ENCODE results near the gene SLC18A2. TPM values are rescaled to one million over a fixed set of nuclear protein-coding genes. Genes with fewer than 3 reads are reported as not detected.
"Not testable (repeated sequence)": the region's sequence is repeated elsewhere in the genome, so short reads cannot be mapped to it uniquely, and the experiment has no call there.

Gene SLC18A2
- total RNA-seq, 2 experiments from 2014 or later = 0.14 to 0.21 TPM

DNA sequence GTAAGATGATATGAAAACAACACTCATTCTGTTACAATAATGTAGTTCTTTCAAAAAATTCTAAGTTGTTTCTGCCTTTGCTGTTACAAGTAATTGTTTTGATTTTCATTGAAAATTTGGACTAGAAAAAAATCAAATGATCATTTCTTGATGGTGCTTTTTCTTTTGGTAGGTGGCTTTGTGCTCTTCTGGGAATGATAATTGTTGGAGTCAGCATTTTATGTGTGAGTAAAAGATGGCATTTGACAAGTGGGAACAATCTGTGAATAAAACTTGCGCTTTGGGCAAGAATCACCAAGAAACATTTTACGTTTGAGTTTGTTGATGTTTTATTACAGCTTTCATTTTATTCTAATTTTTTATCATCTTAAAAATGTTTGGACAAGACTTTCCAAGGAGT is 25.9 kb downstream of the SLC18A2 start:
- Mint-ChIP-seq H3K36me3 (ENCODE audit: low read depth) (no peaks in the 10 kb centered on the region), H3K27me3 (no peaks in the 10 kb centered on the region), H3K27ac (no peak overlapping the region), H3K4me1 (no peaks in the 10 kb centered on the region), H3K9me3 (ENCODE audit: low read depth) (no peaks in the 10 kb centered on the region), H3K4me3 (no peak overlapping the region)
- ChIA-PET POLR2A (no interaction called here), CTCF (no interaction called here)
- intact Hi-C loops (cut with DNase I, micrococcal nuclease) = no loop called here
- DNase-seq = no peak
- ATAC-seq = no peak

DNA sequence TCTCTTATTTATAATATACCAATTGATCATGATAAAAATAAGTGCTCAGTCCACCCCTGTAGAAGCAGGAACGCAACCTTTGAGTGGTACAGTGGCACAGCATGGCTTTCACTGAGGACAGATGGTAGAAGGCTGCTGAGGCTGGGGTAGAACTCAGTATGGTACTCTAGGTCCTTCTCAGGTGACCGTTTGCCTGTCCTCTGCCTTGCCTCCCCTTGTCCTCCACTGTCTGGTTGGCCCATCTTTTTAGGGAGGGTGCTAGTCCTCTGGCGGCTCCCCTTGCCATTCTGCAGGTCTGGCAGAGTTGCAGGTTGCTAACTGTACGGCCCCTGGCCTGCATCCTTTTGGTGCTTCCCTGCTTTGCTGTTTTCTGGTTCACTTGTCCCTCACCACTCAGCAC is 27.3 kb downstream of the SLC18A2 start:
- CTCF ChIA-PET = interaction anchor here (0.9 kb wide), 1 partner anchor 9 kb away, joined by 4 read pairs; no protein-coding TSS in a partner anchor
- Mint-ChIP-seq H3K9me3 (ENCODE audit: low read depth) (no peaks in the 10 kb centered on the region), H3K4me3 (no peak overlapping the region), H3K27ac (no peak overlapping the region), H3K27me3 (no peaks in the 10 kb centered on the region), H3K4me1 (no peaks in the 10 kb centered on the region), H3K36me3 (ENCODE audit: low read depth) (no peaks in the 10 kb centered on the region)
- intact Hi-C loops (cut with DNase I, micrococcal nuclease) = no loop called here
- DNase-seq (no peak), ATAC-seq (no peak)
- POLR2A ChIA-PET = no interaction called here

DNA sequence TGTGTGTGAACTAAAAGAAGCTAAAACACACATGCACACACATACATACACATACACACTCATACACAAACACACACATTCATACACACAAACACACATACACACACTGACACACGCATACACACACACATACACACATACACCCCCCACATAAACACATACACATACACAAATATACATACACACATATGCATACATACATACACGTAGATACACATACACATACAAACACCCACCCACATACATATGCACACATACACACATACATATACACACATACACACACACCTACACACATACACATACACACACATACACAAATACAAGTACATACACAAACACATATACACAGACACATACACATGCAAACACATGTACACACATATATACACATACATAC is 28.0 kb downstream of the SLC18A2 start:
- Mint-ChIP-seq H3K4me3 (no peak overlapping the region), H3K9me3 (ENCODE audit: low read depth) (no peaks in the 10 kb centered on the region), H3K27me3 (no peaks in the 10 kb centered on the region), H3K36me3 (ENCODE audit: low read depth) (no peaks in the 10 kb centered on the region), H3K27ac (no peak overlapping the region), H3K4me1 (no peaks in the 10 kb centered on the region)
- ChIA-PET POLR2A (no interaction called here), CTCF (no interaction called here)
- DNase-seq (no peak), ATAC-seq (no peak)
- intact Hi-C loops (cut with DNase I, micrococcal nuclease) = no loop called here

DNA sequence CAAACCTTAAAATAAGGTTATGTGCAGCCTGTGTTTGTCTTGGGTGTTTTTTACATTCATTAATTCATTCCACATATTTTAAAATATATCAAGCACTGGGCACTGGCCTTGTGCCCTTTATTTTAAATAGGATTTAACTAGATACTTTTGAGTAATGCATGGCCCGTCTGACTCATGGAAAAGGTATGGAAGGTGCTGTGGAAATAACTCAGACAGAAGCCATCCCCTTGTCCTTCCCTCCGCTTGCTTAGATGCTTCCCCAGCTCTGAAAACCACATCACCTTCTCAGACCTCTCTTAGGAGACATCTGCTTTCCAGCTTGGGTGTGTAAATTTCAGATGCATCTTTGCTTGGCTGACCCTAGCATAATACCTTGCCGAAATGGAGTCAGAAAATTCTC is 30.5 kb downstream of the SLC18A2 start:
- H3K27ac Mint-ChIP-seq = no peak overlapping the region
- H3K27me3 Mint-ChIP-seq = no peaks in the 10 kb centered on the region
- no peak overlapping the region for H3K4me3 Mint-ChIP-seq
- ATAC-seq (no peak), DNase-seq (no peak)
- intact Hi-C loops (cut with DNase I, micrococcal nuclease) = no loop called here
- POLR2A ChIA-PET = no interaction called here
- CTCF ChIA-PET = no interaction called here
- no peaks in the 10 kb centered on the region for H3K36me3 Mint-ChIP-seq (ENCODE audit: low read depth)
- no peaks in the 10 kb centered on the region for H3K9me3 Mint-ChIP-seq (ENCODE audit: low read depth)
- no peaks in the 10 kb centered on the region for H3K4me1 Mint-ChIP-seq

DNA sequence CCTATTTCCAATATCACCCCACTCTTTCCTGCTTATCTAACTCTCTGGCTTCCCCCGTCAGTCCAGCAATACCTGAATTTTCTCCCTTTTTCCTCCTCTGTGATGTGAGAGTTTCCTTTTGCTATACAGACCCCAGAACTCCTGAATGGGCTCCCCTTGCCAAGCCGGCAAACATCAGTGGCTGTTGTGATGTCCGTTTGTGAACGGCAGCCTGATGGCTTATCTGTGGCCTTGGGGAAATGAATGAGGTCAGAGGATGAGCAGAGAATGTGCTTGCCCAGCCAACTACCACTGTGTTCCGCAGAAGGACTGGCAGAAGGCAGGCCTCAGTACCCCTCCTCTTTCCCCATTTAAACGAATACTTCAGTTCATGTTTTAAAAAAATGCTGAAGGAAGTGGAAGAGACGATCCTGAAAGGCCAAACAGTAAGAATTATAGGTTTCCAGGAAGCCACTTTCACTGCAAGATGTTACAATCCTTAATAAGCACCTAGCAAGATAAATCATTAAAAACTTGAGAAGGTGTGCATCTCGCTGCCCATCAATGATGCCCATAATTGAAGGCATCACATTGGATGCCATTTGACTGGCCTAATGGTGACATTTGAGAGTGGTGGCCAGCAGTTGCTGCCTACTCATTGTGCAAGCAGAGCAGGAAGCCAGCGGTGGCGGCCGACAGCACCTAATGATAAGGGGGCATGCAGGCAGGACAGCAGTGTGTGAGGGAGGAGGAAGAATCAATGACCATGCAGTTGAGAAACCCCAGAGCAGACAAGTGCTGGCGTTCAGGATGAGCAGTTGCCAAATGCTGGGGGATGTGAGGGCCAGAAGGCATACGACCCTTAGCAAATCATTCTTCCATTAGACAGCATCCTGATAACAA is 31.5 kb downstream of the SLC18A2 start:
- CTCF ChIA-PET = no interaction called here
- POLR2A ChIA-PET = no interaction called here
- H3K36me3 Mint-ChIP-seq (ENCODE audit: low read depth) = peaks cover 2% of the 10 kb centered on the region
- no peaks in the 10 kb centered on the region for H3K9me3 Mint-ChIP-seq (ENCODE audit: low read depth)
- no peak overlapping the region for H3K27ac Mint-ChIP-seq
- no peaks in the 10 kb centered on the region for H3K27me3 Mint-ChIP-seq
- no peak for DNase-seq
- ATAC-seq = no peak
- intact Hi-C loops (cut with DNase I, micrococcal nuclease) = no loop called here
- no peaks in the 10 kb centered on the region for H3K4me1 Mint-ChIP-seq
- H3K4me3 Mint-ChIP-seq = no peak overlapping the region

DNA sequence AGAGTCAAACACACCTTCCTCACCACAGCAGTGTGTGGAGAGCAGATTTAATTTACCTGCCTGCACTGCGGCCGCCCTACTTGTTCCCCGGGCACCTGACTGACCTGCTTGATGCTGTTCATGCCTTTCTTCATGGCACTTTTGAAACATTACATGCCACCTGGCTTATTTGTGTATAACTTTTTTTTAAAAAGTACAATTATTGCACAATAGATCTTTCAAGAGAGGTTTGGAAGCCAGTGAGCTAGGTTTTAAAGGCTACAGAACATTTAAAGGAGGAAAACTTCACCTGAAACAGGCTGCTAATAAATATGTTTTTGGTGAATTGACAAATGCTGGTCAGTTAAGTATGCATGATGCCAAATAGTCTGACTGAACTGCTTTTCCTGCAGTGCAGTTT is 33.1 kb downstream of the SLC18A2 start:
- no peak overlapping the region for H3K4me3 Mint-ChIP-seq
- ChIA-PET POLR2A (no interaction called here), CTCF (no interaction called here)
- intact Hi-C loops (cut with DNase I, micrococcal nuclease) = no loop called here
- no peaks in the 10 kb centered on the region for H3K4me1 Mint-ChIP-seq
- H3K36me3 Mint-ChIP-seq (ENCODE audit: low read depth) = peaks cover 2% of the 10 kb centered on the region
- H3K9me3 Mint-ChIP-seq (ENCODE audit: low read depth) = no peaks in the 10 kb centered on the region
- no peak for DNase-seq
- no peaks in the 10 kb centered on the region for H3K27me3 Mint-ChIP-seq
- no peak overlapping the region for H3K27ac Mint-ChIP-seq
- ATAC-seq = no peak

DNA sequence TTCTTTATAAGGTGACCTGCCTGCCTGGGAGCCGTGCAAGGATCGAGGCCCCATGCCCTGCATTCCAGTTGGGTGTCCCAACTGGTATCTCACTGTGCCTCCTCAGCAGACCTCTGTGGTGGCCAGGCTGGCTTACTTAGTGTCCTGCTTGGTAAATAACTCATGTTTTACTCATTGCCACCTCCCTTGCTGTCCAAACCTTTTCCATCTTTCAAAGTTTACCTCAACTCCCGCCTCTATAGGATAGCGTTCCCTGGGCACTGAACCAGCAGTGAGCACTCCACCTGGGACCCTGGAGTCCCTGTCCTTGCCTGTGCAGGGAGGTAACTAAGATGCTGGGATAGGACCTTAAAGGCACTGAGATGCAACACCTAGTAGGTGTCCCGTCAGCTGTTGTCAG is 33.6 kb downstream of the SLC18A2 start:
- no peak for DNase-seq
- no peaks in the 10 kb centered on the region for H3K4me1 Mint-ChIP-seq
- ChIA-PET CTCF (no interaction called here), POLR2A (no interaction called here)
- no peak overlapping the region for H3K4me3 Mint-ChIP-seq
- H3K27me3 Mint-ChIP-seq = no peaks in the 10 kb centered on the region
- intact Hi-C loops (cut with DNase I, micrococcal nuclease) = no loop called here
- peaks cover 2% of the 10 kb centered on the region for H3K36me3 Mint-ChIP-seq (ENCODE audit: low read depth)
- ATAC-seq = no peak
- H3K9me3 Mint-ChIP-seq (ENCODE audit: low read depth) = no peaks in the 10 kb centered on the region
- no peak overlapping the region for H3K27ac Mint-ChIP-seq

DNA sequence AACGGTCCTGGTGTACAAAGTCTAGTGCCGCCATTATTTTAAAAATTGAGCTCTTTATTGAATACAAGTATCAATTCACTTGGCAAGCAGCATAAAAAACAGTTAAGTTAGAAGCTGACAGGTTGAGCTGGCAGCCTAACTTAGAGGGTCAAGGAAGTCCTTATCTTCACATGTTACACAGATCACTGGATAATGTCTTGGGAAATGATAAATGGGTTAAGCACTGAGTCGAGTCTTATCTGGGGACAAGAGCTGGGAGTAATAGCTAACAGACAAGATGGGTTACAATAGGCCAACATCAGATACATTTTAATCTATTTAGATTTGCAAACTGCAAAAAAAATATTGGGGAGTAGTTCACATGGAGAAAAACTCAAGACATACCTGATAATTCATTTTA is 34.2 kb downstream of the SLC18A2 start:
- ATAC-seq = no peak
- Mint-ChIP-seq H3K9me3 (ENCODE audit: low read depth) (no peaks in the 10 kb centered on the region), H3K4me1 (no peaks in the 10 kb centered on the region), H3K36me3 (ENCODE audit: low read depth) (peaks cover 2% of the 10 kb centered on the region), H3K27ac (no peak overlapping the region), H3K4me3 (no peak overlapping the region), H3K27me3 (no peaks in the 10 kb centered on the region)
- no peak for DNase-seq
- intact Hi-C loops (cut with DNase I, micrococcal nuclease) = no loop called here
- POLR2A ChIA-PET = no interaction called here
- CTCF ChIA-PET = interaction anchor here (0.7 kb wide), 1 partner anchor 284 kb away, joined by 5 read pairs; no protein-coding TSS in a partner anchor

DNA sequence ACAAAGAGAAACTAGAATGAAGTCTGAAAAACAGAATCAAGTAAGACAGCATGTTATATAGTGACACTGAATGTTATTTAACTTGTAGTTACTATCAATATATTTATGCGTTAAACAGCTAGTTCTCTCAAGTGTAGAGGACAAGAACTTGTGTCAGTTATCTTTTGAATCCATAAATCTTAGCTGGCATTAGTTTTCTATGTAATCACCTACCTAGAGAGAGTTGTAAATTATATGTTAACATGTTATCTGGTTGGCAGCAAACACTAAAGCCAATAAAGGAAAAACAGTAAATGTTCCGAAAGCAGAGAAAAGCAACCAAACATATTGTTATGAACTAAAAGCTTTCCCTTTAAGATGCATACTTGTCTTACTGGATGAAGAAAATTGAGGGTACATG is 36.8 kb downstream of the SLC18A2 start:
- H3K27ac Mint-ChIP-seq = no peak overlapping the region
- POLR2A ChIA-PET = no interaction called here
- no peak for DNase-seq
- H3K27me3 Mint-ChIP-seq = no peaks in the 10 kb centered on the region
- H3K36me3 Mint-ChIP-seq (ENCODE audit: low read depth) = peaks cover 4% of the 10 kb centered on the region
- no peaks in the 10 kb centered on the region for H3K4me1 Mint-ChIP-seq
- CTCF ChIA-PET = interaction anchor here (0.9 kb wide), 1 partner anchor 10 kb away, joined by 4 read pairs; no protein-coding TSS in a partner anchor
- ATAC-seq = no peak
- intact Hi-C loops (cut with DNase I, micrococcal nuclease) = no loop called here
- H3K9me3 Mint-ChIP-seq (ENCODE audit: low read depth) = no peaks in the 10 kb centered on the region
- H3K4me3 Mint-ChIP-seq = no peak overlapping the region

DNA sequence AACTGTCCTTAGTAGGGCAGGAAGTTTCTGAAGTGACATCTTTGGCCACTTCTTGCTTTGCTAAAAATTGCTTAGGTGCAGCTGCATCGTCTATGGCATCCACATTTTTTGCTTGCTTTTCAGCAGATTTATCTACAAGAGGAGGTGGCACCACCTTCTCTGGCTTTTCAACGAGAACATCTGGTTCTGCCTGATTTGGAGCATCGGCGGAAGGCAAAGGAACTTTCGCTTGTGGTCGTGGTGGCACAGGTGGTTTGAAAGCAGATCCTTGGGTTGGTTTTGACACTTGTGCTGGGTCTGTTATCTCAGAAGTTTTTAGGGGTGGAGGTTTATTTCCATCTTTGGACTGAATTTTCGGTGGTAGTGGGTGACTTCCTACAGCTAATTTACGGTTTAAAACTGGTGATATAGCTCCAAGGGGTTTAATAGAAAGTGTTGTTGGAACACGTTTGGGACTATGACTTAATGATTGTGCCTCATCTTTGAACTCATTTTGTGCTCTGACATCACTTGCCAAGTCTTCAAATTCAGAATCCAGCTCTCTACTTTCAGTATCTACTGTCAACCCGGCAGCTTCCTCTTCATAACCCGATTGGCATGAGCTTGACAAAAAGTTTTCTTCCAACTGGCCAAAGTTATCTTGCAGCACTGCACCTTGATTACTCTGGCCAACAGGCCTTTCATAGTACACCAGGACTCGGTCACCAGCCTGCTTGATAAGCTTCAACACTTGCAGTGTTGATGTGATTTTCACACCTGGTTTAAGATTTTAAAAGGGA is 44.0 kb downstream of the SLC18A2 start:
- Mint-ChIP-seq H3K4me3 (no peak overlapping the region), H3K27ac (no peak overlapping the region), H3K36me3 (ENCODE audit: low read depth) (peaks cover 26% of the 10 kb centered on the region), H3K4me1 (peaks cover 8% of the 10 kb centered on the region), H3K27me3 (no peaks in the 10 kb centered on the region), H3K9me3 (ENCODE audit: low read depth) (no peaks in the 10 kb centered on the region)
- CTCF ChIA-PET = interaction anchor here (0.6 to 2.3 kb wide), 3 partner anchors 35 to 102 kb away, joined by 3 to 10 read pairs (median 3); no protein-coding TSS in a partner anchor
- POLR2A ChIA-PET = no interaction called here
- ATAC-seq (no peak), DNase-seq (no peak)
- intact Hi-C loops (cut with DNase I, micrococcal nuclease) = no loop called here

DNA sequence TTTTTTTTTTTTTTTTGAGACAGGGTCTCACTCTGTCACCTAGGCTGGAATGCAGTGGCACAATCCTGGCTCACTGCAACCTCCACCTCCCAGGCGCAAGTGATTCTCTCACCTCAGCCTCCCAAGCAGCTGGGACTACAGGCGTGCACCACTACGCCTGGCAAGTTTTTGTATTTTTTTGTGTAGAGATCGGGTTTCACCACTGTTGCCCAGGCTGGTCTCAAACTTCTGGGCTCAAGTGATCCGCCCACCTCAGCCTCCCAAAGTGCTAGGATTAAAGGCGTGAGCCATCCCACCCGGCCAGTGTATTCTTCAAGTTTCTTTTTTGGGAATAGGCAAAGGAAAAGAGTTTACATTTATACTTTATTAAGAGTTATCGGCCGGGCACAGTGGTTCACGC is 50.0 kb downstream of the SLC18A2 start:
- intact Hi-C loops (cut with DNase I, micrococcal nuclease); DNase-seq; H3K4me1 Mint-ChIP-seq; CTCF ChIA-PET; H3K4me3 Mint-ChIP-seq; H3K27me3 Mint-ChIP-seq; ATAC-seq; H3K36me3 Mint-ChIP-seq (ENCODE audit: low read depth); H3K9me3 Mint-ChIP-seq (ENCODE audit: low read depth); POLR2A ChIA-PET; H3K27ac Mint-ChIP-seq: not testable (repeated sequence)

DNA sequence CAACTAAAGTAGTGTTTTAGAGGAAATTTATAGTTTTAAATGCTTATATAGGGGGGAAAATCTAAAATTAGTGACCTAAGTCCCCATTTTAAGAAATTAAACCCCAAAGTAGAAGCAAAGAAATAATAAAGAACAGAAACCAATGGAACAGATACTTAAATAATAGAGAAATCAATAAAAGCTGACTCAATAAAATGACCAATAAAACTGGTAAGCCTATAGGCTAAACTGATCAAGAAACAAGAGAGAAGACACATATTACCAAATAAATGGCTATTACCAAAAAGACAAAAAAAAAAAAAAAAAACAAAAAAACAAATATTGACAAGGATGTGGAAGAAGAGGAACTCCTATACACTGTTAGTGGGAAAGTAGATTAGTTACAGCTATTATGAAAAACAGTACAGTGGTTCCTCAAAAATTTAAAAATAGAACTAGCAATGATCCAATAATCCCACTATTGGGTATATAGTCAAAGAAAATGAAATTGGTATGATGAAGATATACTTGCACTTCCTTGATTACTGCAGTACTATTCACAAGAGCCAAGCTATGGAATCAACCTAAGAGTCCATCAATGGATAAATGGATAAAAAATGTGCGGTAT is 53.2 kb downstream of the SLC18A2 start:
- no peaks in the 10 kb centered on the region for H3K27me3 Mint-ChIP-seq
- no peak overlapping the region for H3K4me3 Mint-ChIP-seq
- DNase-seq (no peak), ATAC-seq (no peak)
- peaks cover 11% of the 10 kb centered on the region for H3K36me3 Mint-ChIP-seq (ENCODE audit: low read depth)
- intact Hi-C loops (cut with DNase I, micrococcal nuclease) = no loop called here
- no peak overlapping the region for H3K27ac Mint-ChIP-seq
- ChIA-PET POLR2A (no interaction called here), CTCF (no interaction called here)
- peaks cover 2% of the 10 kb centered on the region for H3K4me1 Mint-ChIP-seq
- no peaks in the 10 kb centered on the region for H3K9me3 Mint-ChIP-seq (ENCODE audit: low read depth)

Measured in activated CD4-positive, alpha-beta T cell treated with anti-CD3 and anti-CD28 coated beads for 36 hours (primary cell).